ENCODE measurements around the gene PARD3. TPM values are rescaled to one million over a fixed set of nuclear protein-coding genes. Genes with fewer than 3 reads are reported as not detected.

Gene PARD3
- total RNA-seq, 1 experiment from 2014 or later: 51.8 TPM

GRCh38 chr10:34249634-34250033 lies 565.5 kb downstream of the PARD3 start:
- TF ChIP-seq, protein P1, sequence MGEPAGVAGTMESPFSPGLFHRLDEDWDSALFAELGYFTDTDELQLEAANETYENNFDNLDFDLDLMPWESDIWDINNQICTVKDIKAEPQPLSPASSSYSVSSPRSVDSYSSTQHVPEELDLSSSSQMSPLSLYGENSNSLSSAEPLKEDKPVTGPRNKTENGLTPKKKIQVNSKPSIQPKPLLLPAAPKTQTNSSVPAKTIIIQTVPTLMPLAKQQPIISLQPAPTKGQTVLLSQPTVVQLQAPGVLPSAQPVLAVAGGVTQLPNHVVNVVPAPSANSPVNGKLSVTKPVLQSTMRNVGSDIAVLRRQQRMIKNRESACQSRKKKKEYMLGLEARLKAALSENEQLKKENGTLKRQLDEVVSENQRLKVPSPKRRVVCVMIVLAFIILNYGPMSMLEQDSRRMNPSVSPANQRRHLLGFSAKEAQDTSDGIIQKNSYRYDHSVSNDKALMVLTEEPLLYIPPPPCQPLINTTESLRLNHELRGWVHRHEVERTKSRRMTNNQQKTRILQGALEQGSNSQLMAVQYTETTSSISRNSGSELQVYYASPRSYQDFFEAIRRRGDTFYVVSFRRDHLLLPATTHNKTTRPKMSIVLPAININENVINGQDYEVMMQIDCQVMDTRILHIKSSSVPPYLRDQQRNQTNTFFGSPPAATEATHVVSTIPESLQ (CRISPR knock-in tag; IDR thresholded peaks at IDR 0.05): no peak
- TF ChIP-seq, protein P2, sequence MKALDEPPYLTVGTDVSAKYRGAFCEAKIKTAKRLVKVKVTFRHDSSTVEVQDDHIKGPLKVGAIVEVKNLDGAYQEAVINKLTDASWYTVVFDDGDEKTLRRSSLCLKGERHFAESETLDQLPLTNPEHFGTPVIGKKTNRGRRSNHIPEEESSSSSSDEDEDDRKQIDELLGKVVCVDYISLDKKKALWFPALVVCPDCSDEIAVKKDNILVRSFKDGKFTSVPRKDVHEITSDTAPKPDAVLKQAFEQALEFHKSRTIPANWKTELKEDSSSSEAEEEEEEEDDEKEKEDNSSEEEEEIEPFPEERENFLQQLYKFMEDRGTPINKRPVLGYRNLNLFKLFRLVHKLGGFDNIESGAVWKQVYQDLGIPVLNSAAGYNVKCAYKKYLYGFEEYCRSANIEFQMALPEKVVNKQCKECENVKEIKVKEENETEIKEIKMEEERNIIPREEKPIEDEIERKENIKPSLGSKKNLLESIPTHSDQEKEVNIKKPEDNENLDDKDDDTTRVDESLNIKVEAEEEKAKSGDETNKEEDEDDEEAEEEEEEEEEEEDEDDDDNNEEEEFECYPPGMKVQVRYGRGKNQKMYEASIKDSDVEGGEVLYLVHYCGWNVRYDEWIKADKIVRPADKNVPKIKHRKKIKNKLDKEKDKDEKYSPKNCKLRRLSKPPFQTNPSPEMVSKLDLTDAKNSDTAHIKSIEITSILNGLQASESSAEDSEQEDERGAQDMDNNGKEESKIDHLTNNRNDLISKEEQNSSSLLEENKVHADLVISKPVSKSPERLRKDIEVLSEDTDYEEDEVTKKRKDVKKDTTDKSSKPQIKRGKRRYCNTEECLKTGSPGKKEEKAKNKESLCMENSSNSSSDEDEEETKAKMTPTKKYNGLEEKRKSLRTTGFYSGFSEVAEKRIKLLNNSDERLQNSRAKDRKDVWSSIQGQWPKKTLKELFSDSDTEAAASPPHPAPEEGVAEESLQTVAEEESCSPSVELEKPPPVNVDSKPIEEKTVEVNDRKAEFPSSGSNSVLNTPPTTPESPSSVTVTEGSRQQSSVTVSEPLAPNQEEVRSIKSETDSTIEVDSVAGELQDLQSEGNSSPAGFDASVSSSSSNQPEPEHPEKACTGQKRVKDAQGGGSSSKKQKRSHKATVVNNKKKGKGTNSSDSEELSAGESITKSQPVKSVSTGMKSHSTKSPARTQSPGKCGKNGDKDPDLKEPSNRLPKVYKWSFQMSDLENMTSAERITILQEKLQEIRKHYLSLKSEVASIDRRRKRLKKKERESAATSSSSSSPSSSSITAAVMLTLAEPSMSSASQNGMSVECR (CRISPR knock-in tag; IDR thresholded peaks at IDR 0.05; ENCODE audit: borderline replicate concordance): no peak
- no peak for TF ChIP-seq NFYB (CRISPR knock-in tag; conservative IDR thresholded peaks at IDR 0.05; ENCODE audit: low read depth)
- Mint-ChIP-seq H3K4me3 (no peak overlapping the region), H3K9me3 (no peaks in the 10 kb centered on the region), H3K4me1 (peaks cover 23% of the 10 kb centered on the region), H3K27ac (no peak overlapping the region), H3K36me3 (no peaks in the 10 kb centered on the region), H3K27me3 (ENCODE audit: low read depth) (no peaks in the 10 kb centered on the region)
- DNase-seq (ENCODE audit: low spot score) (peak; percentile 18), ATAC-seq (peak; percentile 67)
- POLR2A ChIA-PET: no interaction called here
- CTCF ChIA-PET: interaction anchor here (0.6 to 1.1 kb wide), 2 partner anchors 233 to 389 kb away, joined by 3 to 4 read pairs; no protein-coding TSS in a partner anchor

DNA sequence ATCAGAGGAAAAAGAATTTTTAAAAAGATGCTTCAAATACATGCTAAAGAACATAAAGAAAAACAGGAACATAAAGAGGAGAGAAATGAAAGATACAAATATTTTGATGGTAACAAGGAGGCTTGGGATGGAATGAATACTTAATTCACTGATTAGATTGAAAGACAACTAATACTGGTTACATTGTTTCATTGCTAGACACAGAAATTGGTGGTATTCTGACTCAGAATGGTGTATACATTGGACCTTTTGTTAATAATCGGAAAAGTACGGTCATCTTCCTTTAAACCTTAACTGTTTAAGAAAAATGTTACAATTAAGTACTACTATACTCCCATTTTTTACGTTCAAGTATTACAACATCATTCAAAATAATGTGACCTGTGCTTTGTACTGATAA lies 567.5 kb downstream of the PARD3 start:
- DNase-seq (ENCODE audit: low spot score) (no peak), ATAC-seq (no peak)
- TF ChIP-seq FOXK1 (CRISPR knock-in tag; IDR thresholded peaks at IDR 0.05): no peak
- TF ChIP-seq, protein P3, sequence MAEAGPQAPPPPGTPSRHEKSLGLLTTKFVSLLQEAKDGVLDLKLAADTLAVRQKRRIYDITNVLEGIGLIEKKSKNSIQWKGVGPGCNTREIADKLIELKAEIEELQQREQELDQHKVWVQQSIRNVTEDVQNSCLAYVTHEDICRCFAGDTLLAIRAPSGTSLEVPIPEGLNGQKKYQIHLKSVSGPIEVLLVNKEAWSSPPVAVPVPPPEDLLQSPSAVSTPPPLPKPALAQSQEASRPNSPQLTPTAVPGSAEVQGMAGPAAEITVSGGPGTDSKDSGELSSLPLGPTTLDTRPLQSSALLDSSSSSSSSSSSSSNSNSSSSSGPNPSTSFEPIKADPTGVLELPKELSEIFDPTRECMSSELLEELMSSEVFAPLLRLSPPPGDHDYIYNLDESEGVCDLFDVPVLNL (CRISPR knock-in tag; IDR thresholded peaks at IDR 0.05; ENCODE audit: borderline replicate concordance, low read depth): no peak
- TF ChIP-seq ZNF121 (CRISPR knock-in tag; IDR thresholded peaks at IDR 0.05): no peak
- TF ChIP-seq IRF2 (CRISPR knock-in tag; IDR thresholded peaks at IDR 0.05; ENCODE audit: borderline replicate concordance, low read depth): no peak
- no peak for TF ChIP-seq ATF1 (CRISPR knock-in tag; IDR thresholded peaks at IDR 0.05)
- TF ChIP-seq, protein P4, sequence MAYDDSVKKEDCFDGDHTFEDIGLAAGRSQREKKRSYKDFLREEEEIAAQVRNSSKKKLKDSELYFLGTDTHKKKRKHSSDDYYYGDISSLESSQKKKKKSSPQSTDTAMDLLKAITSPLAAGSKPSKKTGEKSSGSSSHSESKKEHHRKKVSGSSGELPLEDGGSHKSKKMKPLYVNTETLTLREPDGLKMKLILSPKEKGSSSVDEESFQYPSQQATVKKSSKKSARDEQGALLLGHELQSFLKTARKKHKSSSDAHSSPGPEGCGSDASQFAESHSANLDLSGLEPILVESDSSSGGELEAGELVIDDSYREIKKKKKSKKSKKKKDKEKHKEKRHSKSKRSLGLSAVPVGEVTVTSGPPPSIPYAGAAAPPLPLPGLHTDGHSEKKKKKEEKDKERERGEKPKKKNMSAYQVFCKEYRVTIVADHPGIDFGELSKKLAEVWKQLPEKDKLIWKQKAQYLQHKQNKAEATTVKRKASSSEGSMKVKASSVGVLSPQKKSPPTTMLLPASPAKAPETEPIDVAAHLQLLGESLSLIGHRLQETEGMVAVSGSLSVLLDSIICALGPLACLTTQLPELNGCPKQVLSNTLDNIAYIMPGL (CRISPR knock-in tag; IDR thresholded peaks at IDR 0.05): no peak
- TF ChIP-seq ZNF219 (CRISPR knock-in tag; IDR thresholded peaks at IDR 0.05; ENCODE audit: borderline replicate concordance): no peak
- TF ChIP-seq TCF7 (CRISPR knock-in tag; IDR thresholded peaks at IDR 0.05; ENCODE audit: low read depth): no peak
- TF ChIP-seq PREB (CRISPR knock-in tag; IDR thresholded peaks at IDR 0.05; ENCODE audit: borderline replicate concordance): no peak
- no peak for TF ChIP-seq SMAD3 (CRISPR knock-in tag; IDR thresholded peaks at IDR 0.05; ENCODE audit: borderline replicate concordance)
- POLR2A ChIA-PET: no interaction called here
- Mint-ChIP-seq H3K4me3 (no peak overlapping the region), H3K27me3 (ENCODE audit: low read depth) (no peaks in the 10 kb centered on the region), H3K36me3 (no peaks in the 10 kb centered on the region), H3K27ac (no peak overlapping the region), H3K9me3 (no peaks in the 10 kb centered on the region), H3K4me1 (peaks cover 10% of the 10 kb centered on the region)
- CTCF ChIA-PET: no interaction called here
